Measurements from ENCODE around the gene ZNF445.
"Not testable (repeated sequence)": the region's sequence is repeated elsewhere in the genome, so short reads cannot be mapped to it uniquely, and the experiment has no call there.

ZNF445 gene

GRCh38 chr3:44476181-44476611 is 1.3 kb downstream of the ZNF445 start:
- DNase-seq (ENCODE audit: low read depth in 2 of 2): no peak

- not testable (repeated sequence) for DNase-seq (ENCODE audit: low read depth in 2 of 2)
These were observed 2.6 kb downstream of the ZNF445 start for GRCh38 chr3:44474886-44475285.

GRCh38 chr3:44470430-44470829 is 7.0 kb downstream of the ZNF445 start:
- no peak for DNase-seq (ENCODE audit: low read depth in 2 of 2)

- DNase-seq (ENCODE audit: low read depth in 2 of 2): no peak
These were observed 7.6 kb downstream of the ZNF445 start for GRCh38 chr3:44469914-44470313.

GRCh38 chr3:44468572-44469520 is 8.6 kb downstream of the ZNF445 start:
- DNase-seq (ENCODE audit: low read depth in 2 of 2): no peak

- DNase-seq (ENCODE audit: low read depth in 2 of 2): not testable (repeated sequence)
These were observed 9.4 kb downstream of the ZNF445 start for GRCh38 chr3:44468099-44468537.

GRCh38 chr3:44467241-44467640 is 10.2 kb downstream of the ZNF445 start:
- no peak for DNase-seq (ENCODE audit: low read depth in 2 of 2)

- DNase-seq (ENCODE audit: low read depth in 2 of 2): not testable (repeated sequence)
These were observed 12.6 kb downstream of the ZNF445 start for GRCh38 chr3:44464920-44465319.

- no peak for DNase-seq (ENCODE audit: low read depth in 2 of 2)
These were observed 13.0 kb downstream of the ZNF445 start for GRCh38 chr3:44464509-44464908.

GRCh38 chr3:44460050-44460449 is 17.4 kb downstream of the ZNF445 start:
- DNase-seq (ENCODE audit: low read depth in 2 of 2): not testable (repeated sequence)

GRCh38 chr3:44455318-44455717 is 22.2 kb downstream of the ZNF445 start:
- DNase-seq (ENCODE audit: low read depth in 2 of 2): no peak

- no peak for DNase-seq (ENCODE audit: low read depth in 2 of 2)
These were observed 23.2 kb downstream of the ZNF445 start for GRCh38 chr3:44454258-44454657.

GRCh38 chr3:44451441-44451840 is 26.0 kb downstream of the ZNF445 start:
- DNase-seq (ENCODE audit: low read depth in 2 of 2): no peak

- DNase-seq (ENCODE audit: low read depth in 2 of 2): no peak
These were observed 30.5 kb downstream of the ZNF445 start for GRCh38 chr3:44446929-44447328.

- DNase-seq (ENCODE audit: low read depth in 2 of 2): no peak
These were observed 31.7 kb downstream of the ZNF445 start for GRCh38 chr3:44445786-44446185.

GRCh38 chr3:44444896-44445691 is 32.4 kb downstream of the ZNF445 start:
- no peak for DNase-seq (ENCODE audit: low read depth in 2 of 2)

- DNase-seq (ENCODE audit: low read depth in 2 of 2): no peak
These were observed 33.0 kb downstream of the ZNF445 start for GRCh38 chr3:44444437-44444836.

GRCh38 chr3:44442596-44443309 is 34.7 kb downstream of the ZNF445 start:
- DNase-seq (ENCODE audit: low read depth in 2 of 2): no peak

GRCh38 chr3:44439499-44440295 is 37.8 kb downstream of the ZNF445 start:
- DNase-seq (ENCODE audit: low read depth in 2 of 2): peak; percentile 52 to 62

GRCh38 chr3:44437800-44438199 is 39.7 kb downstream of the ZNF445 start:
- no peak for DNase-seq (ENCODE audit: low read depth in 2 of 2)

- DNase-seq (ENCODE audit: low read depth in 2 of 2): no peak
These were observed 41.3 kb downstream of the ZNF445 start for GRCh38 chr3:44436181-44436580.

All from stimulated activated CD8-positive, alpha-beta memory T cell treated with anti-CD3 and anti-CD28 coated beads, Interleukin-7, amount 100 ng/mL, for 4 hours (primary cell).